B cell (primary cell): ENCODE results near the gene MPV17L. TPM values are rescaled to one million over a fixed set of nuclear protein-coding genes. Genes with fewer than 3 reads are reported as not detected.
"Not testable (repeated sequence)": the region's sequence is repeated elsewhere in the genome, so short reads cannot be mapped to it uniquely, and the experiment has no call there.

Experiments used
- ATAC-seq: fragments of 200-7000 bp; cut with Tn5 transposase; one replicate; pipeline ENCODE4 v1.10.0; 2021; ENCODE audit warnings: low read depth, mild to moderate bottlenecking, moderate number of reproducible peaks, moderate library complexity
- CTCF ChIA-PET: fragments of 350-600 bp; sonication (Branson Sonifier 250); formaldehyde crosslinking; loops from one replicate; lab custom pipeline; 2021; ENCODE audit warnings: antibody characterized with exemption, inconsistent platforms; lab: Charles Lee
- POLR2A ChIA-PET: fragments of 350-600 bp; sonication (Branson Sonifier 250); formaldehyde crosslinking; loops from one replicate; lab custom pipeline; 2021; ENCODE audit warnings: antibody characterized with exemption; lab: Charles Lee
- DNase-seq: peaks from one replicate; pipeline ENCODE4 v3.0.0; 2013
- H2AFZ ChIP-seq: 2 replicates; pipeline ENCODE4 v1.6.1; 2012; ENCODE audit warnings: mild to moderate bottlenecking, low read depth, low read length; ENCODE audit not compliant: insufficient read depth, poor library complexity, severe bottlenecking
- H3K27ac ChIP-seq, 2 donors: 1 replicate in 1 of 2; 2 replicates in 1 of 2; pipeline ENCODE4 v1.5.1; 2012 to 2013; ENCODE audit warnings: low read length in 2 of 2, mild to moderate bottlenecking in 2 of 2, moderate library complexity in 1 of 2
- H3K27me3 ChIP-seq, 4 experiments: fragments of 200-600 bp in 1 of 4; sonication (generic) in 1 of 4; replicated peaks in 1 of 4; 1 replicate in 2 of 4; 2 replicates in 2 of 4; pipeline versions ENCODE4 v1.6.1 to v1.7.0; 2013 to 2016; ENCODE audit warnings: low read length in 3 of 4, mild to moderate bottlenecking in 2 of 4, mixed read lengths in 1 of 4, moderate library complexity in 1 of 4; ENCODE audit not compliant: insufficient read depth in 4 of 4, control insufficient read depth in 3 of 4; ENCODE audit errors: control extremely low read depth in 1 of 4
- H3K36me3 ChIP-seq, 2 experiments: replicated peaks in 1 of 2; 1 replicate in 1 of 2; 2 replicates in 1 of 2; pipeline versions ENCODE4 v1.6.1 to v1.7.1; 2013; ENCODE audit warnings: low read length in 1 of 2; ENCODE audit not compliant: insufficient read depth in 2 of 2, control insufficient read depth in 1 of 2; ENCODE audit errors: control extremely low read depth in 1 of 2, extremely low read depth in 1 of 2
- H3K4me1 ChIP-seq, 2 donors: fragments of 200-600 bp in 1 of 2; sonication (generic) in 1 of 2; 1 replicate in 1 of 2; 2 replicates in 1 of 2; pipeline versions ENCODE4 v1.5.1 to v1.6.1; 2013 to 2017; ENCODE audit warnings: low read length in 2 of 2; ENCODE audit not compliant: control insufficient read depth in 2 of 2, insufficient read depth in 2 of 2
- H3K4me2 ChIP-seq: replicated peaks from 2 replicates; pipeline ENCODE3; 2012; ENCODE audit warnings: mild to moderate bottlenecking, low read depth, low read length; ENCODE audit not compliant: poor library complexity, severe bottlenecking
- H3K4me3 ChIP-seq, 5 experiments: fragments of 200-600 bp in 1 of 5; sonication (generic) in 1 of 5; 1 replicate in 3 of 5; 2 replicates in 2 of 5; pipeline versions ENCODE4 v1.5.1 to v1.7.0; 2011 to 2016; ENCODE audit warnings: low read length in 4 of 5, mild to moderate bottlenecking in 4 of 5, low read depth in 2 of 5, control low read depth in 1 of 5, moderate library complexity in 1 of 5; ENCODE audit not compliant: insufficient read depth in 1 of 5; ENCODE audit errors: control extremely low read depth in 1 of 5, extremely low read depth in 1 of 5
- H3K79me2 ChIP-seq: fragments of 200-600 bp; sonication (generic); one replicate; pipeline ENCODE4 v1.6.0; 2016; ENCODE audit warnings: low read length; ENCODE audit not compliant: control insufficient read depth, insufficient read depth
- H3K9ac ChIP-seq: fragments of 200-600 bp; sonication (generic); 2 replicates; pipeline ENCODE4 v1.6.1; 2017; ENCODE audit warnings: mild to moderate bottlenecking, low read length, moderate library complexity
- H3K9me3 ChIP-seq, 3 donors: one replicate each; pipeline versions ENCODE4 v1.6.1 to v1.7.1; 2013; ENCODE audit warnings: low read length in 2 of 3; ENCODE audit not compliant: control insufficient read depth in 2 of 3, insufficient read depth in 1 of 3; ENCODE audit errors: control extremely low read depth in 1 of 3
- H4K20me1 ChIP-seq: 2 replicates; pipeline ENCODE4 v1.6.0; 2012; ENCODE audit warnings: mild to moderate bottlenecking, low read length; ENCODE audit not compliant: insufficient read depth, control insufficient read depth, poor library complexity, severe bottlenecking
- H3K27ac Mint-ChIP-seq: one replicate; pipeline ENCODE4 v1.8.0; 2021; ENCODE audit warnings: mixed read lengths
- H3K27me3 Mint-ChIP-seq: one replicate; pipeline ENCODE4 v1.8.0; 2021; ENCODE audit warnings: mixed read lengths
- H3K4me1 Mint-ChIP-seq: one replicate; pipeline ENCODE4 v1.8.0; 2021; ENCODE audit warnings: mixed read lengths
- H3K4me3 Mint-ChIP-seq: one replicate; pipeline ENCODE4 v1.8.0; 2021; ENCODE audit warnings: mixed read lengths
- H3K9me3 Mint-ChIP-seq: one replicate; pipeline ENCODE4 v1.8.0; 2022; ENCODE audit warnings: mixed read lengths; ENCODE audit not compliant: insufficient read depth
- CTCF ChIP-seq: fragments of 200-600 bp; IDR thresholded peaks from one replicate; pipeline ENCODE4 v1.8.0; 2022; ENCODE audit warnings: antibody characterized with exemption, mild to moderate bottlenecking
- EZH2 ChIP-seq: IDR thresholded peaks from 2 replicates; pipeline ENCODE4 v1.6.1; 2012; ENCODE audit warnings: borderline replicate concordance, low read depth, mild to moderate bottlenecking, moderate library complexity, low read length; ENCODE audit not compliant: insufficient read depth, poor library complexity, severe bottlenecking
- WGBS: methylation state at CpG from one replicate; pipeline ENCODE4 v1.1.5; 2013; ENCODE audit warnings: missing lambda C conversion rate; ENCODE audit not compliant: insufficient coverage; 5-methylcytosine and 5-hydroxymethylcytosine counted together
- intact Hi-C: fragments of 100-400 bp; cut with micrococcal nuclease; formaldehyde crosslinking; loops from one replicate; pipeline ENCODE4 v1.10.0; 2022
- polyA plus RNA-seq: library from polyadenylated mRNA; depleted of rRNA; stranded (reverse); fragments of >200 nt; gene quantifications from 2 replicates; pipeline ENCODE4 v1.2.3, GENCODE V29; 2012
- total RNA-seq, 2 donors: library from RNA; stranded (reverse); fragments of 120-200 nt in 1 of 2; gene quantifications; 1 replicate in 1 of 2; 2 replicates in 1 of 2; pipeline versions ENCODE4 v1.2.3 to v1.2.4, GENCODE V29; 2013 to 2022

MPV17L gene
- total and polyA plus RNA-seq, 2 donors (not counting 1 experiment from before 2014, with no cell fraction given) = 0.06 to 0.27 TPM

DNA sequence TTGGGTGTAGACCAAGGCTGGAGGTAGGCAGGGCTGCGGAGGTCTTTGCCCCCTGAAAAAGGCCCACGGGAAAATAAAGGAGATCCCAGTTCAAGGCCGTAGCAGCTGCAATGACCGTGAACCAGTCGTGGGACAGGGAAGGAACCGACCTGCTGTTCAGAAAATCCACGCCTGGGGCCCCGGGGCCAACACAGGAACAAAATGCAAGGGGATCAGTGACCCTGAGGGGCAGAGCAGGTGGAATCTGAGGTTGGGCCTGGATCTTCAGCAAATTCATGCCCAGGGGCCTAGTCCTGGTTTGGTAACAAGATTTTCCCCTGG, 915 bp downstream of the MPV17L start:
- 90% methylated on average over 8 of the region's 8 CpGs for WGBS
- H3K4me3 ChIP-seq, H3K4me1 ChIP-seq, H3K9me3 ChIP-seq, intact Hi-C loops, H3K4me2 ChIP-seq, ATAC-seq, H3K79me2 ChIP-seq, DNase-seq, H3K36me3 ChIP-seq, H4K20me1 ChIP-seq, H3K27me3 ChIP-seq, H3K27ac ChIP-seq, H3K4me1 Mint-ChIP-seq, POLR2A ChIA-PET, H3K27ac Mint-ChIP-seq, H3K9ac ChIP-seq, CTCF ChIA-PET, H2AFZ ChIP-seq, H3K9me3 Mint-ChIP-seq: not testable (repeated sequence)
- peak overlapping the region; percentile 63 for H3K4me3 Mint-ChIP-seq
- peaks cover 11% of the 10 kb centered on the region for H3K27me3 Mint-ChIP-seq

DNA sequence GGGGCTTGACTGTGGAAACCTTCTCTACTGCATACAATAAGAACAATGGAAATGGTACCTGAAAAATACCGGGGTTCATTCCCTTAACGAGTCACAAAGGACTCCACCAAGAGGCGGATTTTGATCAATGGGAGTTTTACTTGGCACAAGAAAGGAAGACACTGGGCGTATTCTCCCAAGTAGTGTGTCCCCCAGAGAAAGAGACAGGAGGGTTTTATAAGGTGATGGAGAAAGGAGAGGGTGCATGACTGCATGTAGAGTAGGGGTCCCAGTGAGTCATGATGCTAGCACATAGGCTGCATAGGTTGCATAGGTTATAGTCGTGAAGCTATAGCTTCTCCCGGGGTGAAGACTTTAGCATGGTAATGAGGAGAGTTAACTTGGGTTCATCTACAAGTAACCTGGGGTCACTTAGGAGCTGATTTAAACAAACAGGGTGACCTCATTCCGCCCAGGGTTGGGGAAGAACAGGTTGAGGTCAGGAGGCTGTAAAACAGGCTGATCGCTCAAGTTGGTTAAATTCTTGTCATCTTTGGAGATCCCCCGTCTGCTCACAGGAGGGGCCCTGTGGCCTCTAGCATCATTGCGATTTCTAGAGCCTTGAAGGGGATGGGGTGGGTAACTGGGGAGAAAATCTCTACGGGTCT, 1.5 kb downstream of the MPV17L start:
- no peak for ATAC-seq
- 100% methylated on average over 7 of the region's 11 CpGs for WGBS
- Histone ChIP-seq H2AFZ (no peak overlapping the region), H3K27me3 (peaks cover 0 to 8% (median 0%) of the 10 kb centered on the region in 4 experiments), H4K20me1 (no peaks in the 10 kb centered on the region), H3K4me3 (no peak overlapping the region), H3K36me3 (no peaks in the 10 kb centered on the region), H3K79me2 (no peaks in the 10 kb centered on the region), H3K9ac (no peak overlapping the region), H3K4me1 (peaks cover 2 to 3% of the 10 kb centered on the region in 2 donors), H3K4me2 (no peak overlapping the region), H3K9me3 (no peaks in the 10 kb centered on the region), H3K27ac (no peak overlapping the region)
- no peak for DNase-seq
- H3K27ac Mint-ChIP-seq = no peak overlapping the region
- TF ChIP-seq CTCF = no peak
- TF ChIP-seq EZH2 = no peak
- no peaks in the 10 kb centered on the region for H3K9me3 Mint-ChIP-seq
- H3K4me3 Mint-ChIP-seq = no peak overlapping the region
- CTCF ChIA-PET = no interaction called here
- peaks cover 1% of the 10 kb centered on the region for H3K4me1 Mint-ChIP-seq
- peaks cover 7% of the 10 kb centered on the region for H3K27me3 Mint-ChIP-seq
- intact Hi-C loops = no loop called here
- POLR2A ChIA-PET = no interaction called here
